Upper lobe of left lung (tissue), 6 donors: Measurements from ENCODE around the gene RAB21. TPM values are rescaled to one million over a fixed set of nuclear protein-coding genes. Genes with fewer than 3 reads are reported as not detected.

Experiments
- ATAC-seq, 2 donors: fragments of 200-7000 bp; cut with Tn5 transposase; one replicate each; pipeline ENCODE4 v1.9.1; 2022; ENCODE audit warnings: mild to moderate bottlenecking in 2 of 2, moderate library complexity in 2 of 2; ENCODE audit not compliant: low FRiP score in 2 of 2
- DNase-seq, 2 donors: peaks; one replicate each; pipeline ENCODE4 v3.0.0-alpha.2; 2019 to 2020
- H3K27ac ChIP-seq, 4 donors: fragments of 200-600 bp; sonication (generic); one replicate each; pipeline ENCODE4 v1.5.1; 2016 to 2019
- H3K27me3 ChIP-seq, 4 donors: fragments of 200-600 bp; sonication (generic); one replicate each; pipeline ENCODE4 v1.5.1; 2017 to 2019
- H3K36me3 ChIP-seq, 4 donors: fragments of 200-600 bp; sonication (generic); one replicate each; pipeline ENCODE4 v1.5.1; 2016 to 2019
- H3K4me1 ChIP-seq, 4 donors: fragments of 200-600 bp; sonication (generic); one replicate each; pipeline ENCODE4 v1.5.1; 2018 to 2019
- H3K4me3 ChIP-seq, 4 donors: fragments of 200-600 bp; sonication (generic); one replicate each; pipeline ENCODE4 v1.5.1; 2017 to 2019; ENCODE audit warnings: mild to moderate bottlenecking in 2 of 4, moderate library complexity in 1 of 4
- H3K9me3 ChIP-seq, 4 donors: fragments of 200-600 bp; sonication (generic); one replicate each; pipeline ENCODE4 v1.5.1; 2018 to 2019
- EP300 ChIP-seq, 4 donors: sonication (generic); formaldehyde crosslinking; IDR thresholded peaks; one replicate each; pipeline ENCODE4 v1.5.1; 2017; ENCODE audit warnings: antibody characterized with exemption in 4 of 4, control low read depth in 2 of 4
- POLR2A ChIP-seq, 4 donors: fragments of 450-650 bp; IDR thresholded peaks; one replicate each; pipeline ENCODE4 v1.5.1; 2016 to 2017; ENCODE audit warnings: antibody characterized with exemption in 4 of 4, mild to moderate bottlenecking in 2 of 4
- POLR2AphosphoS5 ChIP-seq, 2 donors: sonication (generic); formaldehyde crosslinking; IDR thresholded peaks; one replicate each; pipeline ENCODE4 v1.5.1; 2017; ENCODE audit warnings: antibody characterized with exemption in 2 of 2
- WGBS, 2 donors: methylation state at CpG; one replicate each; pipeline ENCODE4 v1.1.5; 2017 to 2018; 5-methylcytosine and 5-hydroxymethylcytosine counted together
- total RNA-seq, 6 donors: library from RNA; depleted of rRNA in 4 of 6; stranded (reverse); fragments of >200 nt in 4 of 6; gene quantifications; one replicate each; pipeline versions ENCODE4 v1.1.0 to v1.2.1, GENCODE V29; 2016 to 2021
- TF ChIP-seq, protein P1 (sequence below), 6 experiments: fragments of 450-650 bp in 4 of 6; fragments of 200-600 bp in 2 of 6; sonication (generic) in 2 of 6; IDR thresholded peaks; one replicate each; pipeline ENCODE4 v1.5.1; 2016 to 2019; ENCODE audit warnings: antibody characterized with exemption in 6 of 6
- donor health status: DM: no; HTN: no; CAD: no; lungs with moderate emphysema.
- donor health status: DM: no; HTN: yes; CAD: no; lungs with severe emphysema.

The RAB21 gene
- total RNA-seq, 6 donors from 2014 or later = 9.4 to 78.7 (median 46.1) TPM

DNA sequence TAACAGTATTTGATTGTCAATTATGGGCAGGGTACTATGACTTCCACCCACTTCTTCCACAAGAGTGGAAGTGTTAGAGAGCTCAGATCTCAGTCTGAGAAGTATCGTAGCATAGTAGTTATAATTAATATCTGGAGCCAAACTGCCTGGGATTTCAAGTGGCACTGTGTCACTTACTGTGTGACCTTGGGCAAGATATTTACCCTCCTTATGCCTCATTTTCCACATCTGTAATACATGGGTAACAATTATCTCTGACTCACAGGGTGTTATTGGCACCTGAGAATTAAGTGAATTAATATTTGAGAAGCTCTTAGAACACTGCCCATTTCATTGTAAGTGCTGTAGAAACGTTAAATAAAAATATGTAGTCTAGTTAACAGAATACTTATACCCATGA lies 11.5 kb downstream of the RAB21 start:
- Histone ChIP-seq H3K9me3 (peaks cover 0 to 12% (median 5%) of the 10 kb centered on the region in 4 donors), H3K27ac (no peak overlapping the region), H3K27me3 (no peaks in the 10 kb centered on the region), H3K36me3 (peaks cover 2 to 14% (median 5%) of the 10 kb centered on the region in 4 donors), H3K4me3 (no peak overlapping the region), H3K4me1 (peaks cover 0 to 20% (median 5%) of the 10 kb centered on the region in 4 donors)
- TF ChIP-seq POLR2A (IDR thresholded peaks at IDR 0.05) = no peak
- TF ChIP-seq POLR2AphosphoS5 (IDR thresholded peaks at IDR 0.05) = no peak
- TF ChIP-seq, protein P1, sequence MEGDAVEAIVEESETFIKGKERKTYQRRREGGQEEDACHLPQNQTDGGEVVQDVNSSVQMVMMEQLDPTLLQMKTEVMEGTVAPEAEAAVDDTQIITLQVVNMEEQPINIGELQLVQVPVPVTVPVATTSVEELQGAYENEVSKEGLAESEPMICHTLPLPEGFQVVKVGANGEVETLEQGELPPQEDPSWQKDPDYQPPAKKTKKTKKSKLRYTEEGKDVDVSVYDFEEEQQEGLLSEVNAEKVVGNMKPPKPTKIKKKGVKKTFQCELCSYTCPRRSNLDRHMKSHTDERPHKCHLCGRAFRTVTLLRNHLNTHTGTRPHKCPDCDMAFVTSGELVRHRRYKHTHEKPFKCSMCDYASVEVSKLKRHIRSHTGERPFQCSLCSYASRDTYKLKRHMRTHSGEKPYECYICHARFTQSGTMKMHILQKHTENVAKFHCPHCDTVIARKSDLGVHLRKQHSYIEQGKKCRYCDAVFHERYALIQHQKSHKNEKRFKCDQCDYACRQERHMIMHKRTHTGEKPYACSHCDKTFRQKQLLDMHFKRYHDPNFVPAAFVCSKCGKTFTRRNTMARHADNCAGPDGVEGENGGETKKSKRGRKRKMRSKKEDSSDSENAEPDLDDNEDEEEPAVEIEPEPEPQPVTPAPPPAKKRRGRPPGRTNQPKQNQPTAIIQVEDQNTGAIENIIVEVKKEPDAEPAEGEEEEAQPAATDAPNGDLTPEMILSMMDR (IDR thresholded peaks at IDR 0.05) = no peak
- TF ChIP-seq EP300 (IDR thresholded peaks at IDR 0.05) = no peak
- DNase-seq (no peak), ATAC-seq (no peak)
- 77 to 79% methylated on average over 2 of the region's 2 CpGs for WGBS, 2 donors

DNA sequence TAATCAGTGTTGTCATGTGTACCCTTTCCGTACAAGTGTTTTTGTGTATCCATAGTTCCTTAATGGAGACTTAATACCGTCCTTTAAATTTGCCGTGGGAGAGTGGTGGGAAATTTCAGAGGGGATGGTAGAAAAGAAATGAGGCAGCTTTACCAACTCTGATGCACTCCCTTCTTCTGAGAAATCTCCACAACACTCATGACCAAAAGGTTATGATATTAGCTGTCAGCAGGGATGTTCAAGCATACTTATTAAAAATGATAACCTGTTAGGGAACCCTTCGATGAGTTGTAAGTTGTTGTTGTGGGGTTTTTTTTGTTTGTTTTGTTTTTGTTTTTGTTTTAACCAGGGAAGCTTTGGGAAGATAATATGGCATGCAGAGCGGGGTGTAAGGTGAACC lies 12.5 kb downstream of the RAB21 start:
- Histone ChIP-seq H3K27ac (no peak overlapping the region), H3K9me3 (peaks cover 0 to 12% (median 4%) of the 10 kb centered on the region in 4 donors), H3K4me1 (peaks cover 0 to 20% (median 5%) of the 10 kb centered on the region in 4 donors), H3K4me3 (no peak overlapping the region), H3K36me3 (peaks cover 4 to 24% (median 9%) of the 10 kb centered on the region in 4 donors), H3K27me3 (no peaks in the 10 kb centered on the region)
- ATAC-seq (no peak), DNase-seq (no peak)
- TF ChIP-seq POLR2AphosphoS5 (IDR thresholded peaks at IDR 0.05) (no peak), EP300 (IDR thresholded peaks at IDR 0.05) (no peak), POLR2A (IDR thresholded peaks at IDR 0.05) (no peak)
- TF ChIP-seq, protein P1 (IDR thresholded peaks at IDR 0.05) = no peak
- 90 to 93% methylated on average over 5 of the region's 5 CpGs for WGBS, 2 donors

DNA sequence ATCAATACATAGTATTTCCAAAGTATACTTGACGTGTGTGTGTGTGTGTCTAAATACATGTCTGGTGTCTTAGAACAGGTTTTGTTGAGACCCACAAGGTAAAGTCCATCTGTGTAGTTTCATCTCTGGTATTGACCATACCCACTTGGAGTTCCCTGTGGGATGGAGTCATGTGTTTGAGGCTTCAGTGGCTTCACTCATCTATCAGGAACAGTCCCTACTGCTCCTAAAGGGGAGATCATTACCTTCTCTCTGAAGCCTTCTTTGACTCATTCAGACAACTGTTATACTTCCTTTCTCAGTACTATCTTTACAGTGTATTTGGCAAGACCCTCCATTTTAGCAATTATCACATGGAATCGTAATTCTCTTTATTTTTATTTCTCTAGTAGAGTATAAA lies 14.2 kb downstream of the RAB21 start:
- DNase-seq = no peak
- peaks cover 0 to 20% (median 5%) of the 10 kb centered on the region in 4 donors for H3K4me1 ChIP-seq
- H3K27me3 ChIP-seq = no peaks in the 10 kb centered on the region
- H3K4me3 ChIP-seq = no peak overlapping the region
- H3K9me3 ChIP-seq = peaks cover 0 to 5% (median 2%) of the 10 kb centered on the region in 4 donors
- no peak overlapping the region for H3K27ac ChIP-seq
- no peak for ATAC-seq
- TF ChIP-seq, protein P1 (IDR thresholded peaks at IDR 0.05) = no peak
- TF ChIP-seq POLR2A (IDR thresholded peaks at IDR 0.05) = no peak
- no peak for TF ChIP-seq EP300 (IDR thresholded peaks at IDR 0.05)
- TF ChIP-seq POLR2AphosphoS5 (IDR thresholded peaks at IDR 0.05) = no peak
- H3K36me3 ChIP-seq = peaks cover 6 to 27% (median 17%) of the 10 kb centered on the region in 4 donors
- WGBS, 2 donors = 87 to 91% methylated on average over 2 of the region's 2 CpGs

DNA sequence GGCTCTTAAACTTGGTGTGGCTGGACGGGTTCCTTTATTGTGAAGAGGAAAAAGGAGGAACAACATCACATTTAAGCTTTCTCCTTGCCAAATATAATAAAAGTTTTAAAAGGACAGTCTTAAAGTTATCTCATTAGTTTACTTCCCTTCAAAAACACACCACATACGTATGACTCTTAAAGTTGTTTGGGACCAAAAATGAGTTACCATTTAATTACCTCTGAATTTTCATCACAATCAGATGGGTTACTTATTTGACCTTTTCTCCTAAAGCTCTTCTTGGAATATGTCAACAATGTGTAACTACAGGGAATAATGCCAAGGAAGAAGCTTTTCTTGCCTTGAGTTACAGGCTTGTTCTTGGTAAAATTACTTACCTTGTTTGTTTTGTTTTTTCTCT lies 16.4 kb downstream of the RAB21 start:
- WGBS, 2 donors = 75% methylated on average over 2 of the region's 2 CpGs
- Histone ChIP-seq H3K27ac (no peak overlapping the region), H3K36me3 (peaks cover 6 to 42% (median 22%) of the 10 kb centered on the region in 4 donors), H3K4me3 (no peak overlapping the region), H3K4me1 (peaks cover 0 to 14% (median 5%) of the 10 kb centered on the region in 4 donors), H3K27me3 (no peaks in the 10 kb centered on the region), H3K9me3 (peaks cover 0 to 4% (median 0%) of the 10 kb centered on the region in 4 donors)
- no peak for ATAC-seq
- TF ChIP-seq EP300 (IDR thresholded peaks at IDR 0.05) = no peak
- no peak for TF ChIP-seq POLR2AphosphoS5 (IDR thresholded peaks at IDR 0.05)
- TF ChIP-seq, protein P1 (IDR thresholded peaks at IDR 0.05) = no peak
- no peak for TF ChIP-seq POLR2A (IDR thresholded peaks at IDR 0.05)
- DNase-seq = no peak

DNA sequence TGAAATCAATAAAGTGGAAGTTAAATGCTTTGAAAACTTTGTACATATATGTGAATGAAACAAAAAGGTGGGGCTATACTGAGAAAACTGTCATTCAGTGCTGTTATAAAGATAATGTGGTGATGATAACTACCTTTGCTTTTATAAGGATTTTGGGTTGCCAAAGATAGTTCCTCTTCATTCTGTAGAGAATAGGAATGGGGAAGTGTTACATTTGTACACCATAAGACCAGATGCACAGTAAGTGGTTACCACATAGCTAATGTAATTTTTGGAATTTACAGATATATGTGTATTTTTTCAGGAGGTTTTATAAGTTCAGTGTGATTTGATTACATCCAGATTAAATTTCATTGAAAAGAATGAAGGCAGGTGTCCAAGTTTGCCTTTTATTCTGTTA lies 18.1 kb downstream of the RAB21 start:
- peaks cover 6 to 48% (median 22%) of the 10 kb centered on the region in 4 donors for H3K36me3 ChIP-seq
- H3K9me3 ChIP-seq = peaks cover 0 to 4% (median 0%) of the 10 kb centered on the region in 4 donors
- DNase-seq (no peak), ATAC-seq (peak in 1 of 2 donors; percentile 53)
- H3K27ac ChIP-seq = no peak overlapping the region
- no peak for TF ChIP-seq EP300 (IDR thresholded peaks at IDR 0.05)
- TF ChIP-seq POLR2A (IDR thresholded peaks at IDR 0.05) = no peak
- TF ChIP-seq POLR2AphosphoS5 (IDR thresholded peaks at IDR 0.05) = no peak
- TF ChIP-seq, protein P1 (IDR thresholded peaks at IDR 0.05) = no peak
- no peaks in the 10 kb centered on the region for H3K27me3 ChIP-seq
- peaks cover 0 to 11% (median 5%) of the 10 kb centered on the region in 4 donors for H3K4me1 ChIP-seq
- no peak overlapping the region for H3K4me3 ChIP-seq
